ENCODE results near the gene NRARP. TPM values are rescaled to one million over a fixed set of nuclear protein-coding genes. Genes with fewer than 3 reads are reported as not detected.
"Not testable (repeated sequence)": the region's sequence is repeated elsewhere in the genome, so short reads cannot be mapped to it uniquely, and the experiment has no call there.

NRARP gene
- total RNA-seq, 2 experiments from 2014 or later, result 3.3 to 4.4 TPM

GRCh38 chr9:137264067-137264466, 38.0 kb downstream of the NRARP start:
- no peaks in the 10 kb centered on the region for H3K27me3 Mint-ChIP-seq

GRCh38 chr9:137263506-137263905, 38.6 kb downstream of the NRARP start:
- no peak overlapping the region for H3K4me3 Mint-ChIP-seq
- DNase-seq (no peak), ATAC-seq (no peak)
- H3K36me3 Mint-ChIP-seq (ENCODE audit: low read depth), result peaks cover 21% of the 10 kb centered on the region
- H3K27ac Mint-ChIP-seq, result no peak overlapping the region
- H3K4me1 Mint-ChIP-seq (ENCODE audit: low read depth), result no peaks in the 10 kb centered on the region
- intact Hi-C loops (cut with micrococcal nuclease), result no loop called here
- TF ChIP-seq CTCF (IDR thresholded peaks at IDR 0.05), result no peak
- ChIA-PET CTCF (no interaction called here), POLR2A (interaction anchor here (0.5 to 1.0 kb wide), 2 partner anchors 13 to 147 kb away, joined by 3 read pairs; no protein-coding TSS in a partner anchor)
- no peaks in the 10 kb centered on the region for H3K9me3 Mint-ChIP-seq
- H3K27me3 Mint-ChIP-seq, result no peaks in the 10 kb centered on the region

More at GRCh38 chr9:137264067-137264466, 38.0 kb downstream of the NRARP start:
- intact Hi-C loops (cut with micrococcal nuclease), result no loop called here
- ChIA-PET CTCF (no interaction called here), POLR2A (interaction anchor here (0.5 to 2.3 kb wide), 5 partner anchors 10 to 146 kb away, joined by 3 to 8 read pairs (median 3); no protein-coding TSS in a partner anchor)
- Mint-ChIP-seq H3K4me1 (ENCODE audit: low read depth) (no peaks in the 10 kb centered on the region), H3K9me3 (no peaks in the 10 kb centered on the region), H3K4me3 (no peak overlapping the region), H3K27ac (no peak overlapping the region), H3K36me3 (ENCODE audit: low read depth) (peaks cover 25% of the 10 kb centered on the region)
- ATAC-seq (no peak), DNase-seq (no peak)
- no peak for TF ChIP-seq CTCF (IDR thresholded peaks at IDR 0.05)

- no peak overlapping the region for H3K4me3 Mint-ChIP-seq
- CTCF ChIA-PET, result no interaction called here
- H3K36me3 Mint-ChIP-seq (ENCODE audit: low read depth), result peaks cover 19% of the 10 kb centered on the region
- H3K9me3 Mint-ChIP-seq, result no peaks in the 10 kb centered on the region
- ATAC-seq, result no peak
- no peak overlapping the region for H3K27ac Mint-ChIP-seq
- no peaks in the 10 kb centered on the region for H3K27me3 Mint-ChIP-seq
- POLR2A ChIA-PET, result no interaction called here
- H3K4me1 Mint-ChIP-seq (ENCODE audit: low read depth), result no peaks in the 10 kb centered on the region
- intact Hi-C loops (cut with micrococcal nuclease), result no loop called here
- DNase-seq, result no peak
- no peak for TF ChIP-seq CTCF (IDR thresholded peaks at IDR 0.05)
Measured at GRCh38 chr9:137262909-137263285, 39.2 kb downstream of the NRARP start.

- TF ChIP-seq CTCF (IDR thresholded peaks at IDR 0.05), result peak; percentile 45
- H3K27me3 Mint-ChIP-seq; H3K9me3 Mint-ChIP-seq; ATAC-seq; H3K4me3 Mint-ChIP-seq; H3K27ac Mint-ChIP-seq; DNase-seq; H3K4me1 Mint-ChIP-seq (ENCODE audit: low read depth); intact Hi-C loops (cut with micrococcal nuclease); POLR2A ChIA-PET: not testable (repeated sequence)
- peaks cover 16% of the 10 kb centered on the region for H3K36me3 Mint-ChIP-seq (ENCODE audit: low read depth)
- CTCF ChIA-PET, result interaction anchor here (1.4 to 1.6 kb wide), 2 partner anchors 12 to 39 kb away, joined by 3 to 4 read pairs; no protein-coding TSS in a partner anchor
Measured at GRCh38 chr9:137262173-137262908, 39.7 kb downstream of the NRARP start.

- Mint-ChIP-seq H3K4me3 (peak overlapping the region; percentile 83), H3K4me1 (ENCODE audit: low read depth) (peaks cover 14% of the 10 kb centered on the region), H3K27ac (no peak overlapping the region), H3K36me3 (ENCODE audit: low read depth) (peaks cover 15% of the 10 kb centered on the region), H3K27me3 (no peaks in the 10 kb centered on the region), H3K9me3 (no peaks in the 10 kb centered on the region)
- ATAC-seq, result no peak
- no peak for DNase-seq
- no peak for TF ChIP-seq CTCF (IDR thresholded peaks at IDR 0.05)
- intact Hi-C loops (cut with micrococcal nuclease), result no loop called here
- POLR2A ChIA-PET, result interaction anchor here (7.2 kb wide), 1 partner anchor 16 kb away, joined by 113 read pairs; the partner anchor contains the start of gene TUBB4B
- CTCF ChIA-PET, result interaction anchor here (1.0 to 1.5 kb wide), 6 partner anchors 16 to 210 kb away, joined by 3 to 13 read pairs (median 3); no protein-coding TSS in a partner anchor
Measured at GRCh38 chr9:137256856-137257255, 45.2 kb downstream of the NRARP start.

Data from activated CD8-positive, alpha-beta T cell treated with anti-CD3 and anti-CD28 coated beads for 36 hours (primary cell).